Fibroblast of the aortic adventitia (primary cell): ENCODE data around the gene PHACTR1. TPM values are rescaled to one million over a fixed set of nuclear protein-coding genes. Genes with fewer than 3 reads are reported as not detected.

ENCODE experiments used
- DNase-seq: peaks from one replicate; pipeline ENCODE4 v3.0.0-alpha.2; 2010; ENCODE audit warnings: low read depth
- H3K4me3 ChIP-seq: 2 replicates; pipeline ENCODE4 v1.5.1; 2011; ENCODE audit warnings: low read depth, mild to moderate bottlenecking, control low read depth, low read length, moderate library complexity
- total RNA-seq: library from RNA; depleted of rRNA; stranded (reverse); fragments of >200 nt; gene quantifications from 2 replicates; pipeline ENCODE4 v1.2.3, GENCODE V29; 2012; ENCODE audit warnings: low replicate concordance
- TF ChIP-seq, protein P1 (sequence below): IDR thresholded peaks from 2 replicates; pipeline ENCODE4 v1.5.1; 2011; ENCODE audit warnings: mild to moderate bottlenecking, low read length, control low read depth, inconsistent platforms; ENCODE audit not compliant: insufficient read depth

The PHACTR1 gene
- total RNA-seq, 1 donor = 0.99 TPM

DNA sequence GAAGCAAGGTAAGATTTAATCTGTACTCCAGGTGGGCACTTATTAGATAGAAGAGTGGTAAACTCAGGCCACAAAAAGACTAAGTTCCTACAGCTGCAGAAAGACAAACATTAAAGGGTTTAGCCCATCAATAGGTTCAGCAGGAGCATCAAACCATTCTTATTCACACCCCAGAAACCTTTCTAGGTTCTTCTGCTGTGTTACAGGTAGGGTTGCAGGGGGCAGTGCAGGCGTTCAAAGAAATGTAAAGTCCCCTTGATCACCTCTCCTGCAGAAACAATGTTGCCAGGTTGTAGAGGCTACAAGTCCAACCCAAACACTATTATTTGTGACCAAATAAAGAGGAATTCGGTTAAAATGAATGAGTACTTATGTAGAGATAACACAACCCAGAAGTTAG lies 31.8 kb downstream of the PHACTR1 start:
- no peak overlapping the region for H3K4me3 ChIP-seq
- no peak for DNase-seq
- TF ChIP-seq, protein P1, sequence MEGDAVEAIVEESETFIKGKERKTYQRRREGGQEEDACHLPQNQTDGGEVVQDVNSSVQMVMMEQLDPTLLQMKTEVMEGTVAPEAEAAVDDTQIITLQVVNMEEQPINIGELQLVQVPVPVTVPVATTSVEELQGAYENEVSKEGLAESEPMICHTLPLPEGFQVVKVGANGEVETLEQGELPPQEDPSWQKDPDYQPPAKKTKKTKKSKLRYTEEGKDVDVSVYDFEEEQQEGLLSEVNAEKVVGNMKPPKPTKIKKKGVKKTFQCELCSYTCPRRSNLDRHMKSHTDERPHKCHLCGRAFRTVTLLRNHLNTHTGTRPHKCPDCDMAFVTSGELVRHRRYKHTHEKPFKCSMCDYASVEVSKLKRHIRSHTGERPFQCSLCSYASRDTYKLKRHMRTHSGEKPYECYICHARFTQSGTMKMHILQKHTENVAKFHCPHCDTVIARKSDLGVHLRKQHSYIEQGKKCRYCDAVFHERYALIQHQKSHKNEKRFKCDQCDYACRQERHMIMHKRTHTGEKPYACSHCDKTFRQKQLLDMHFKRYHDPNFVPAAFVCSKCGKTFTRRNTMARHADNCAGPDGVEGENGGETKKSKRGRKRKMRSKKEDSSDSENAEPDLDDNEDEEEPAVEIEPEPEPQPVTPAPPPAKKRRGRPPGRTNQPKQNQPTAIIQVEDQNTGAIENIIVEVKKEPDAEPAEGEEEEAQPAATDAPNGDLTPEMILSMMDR = no peak

DNA sequence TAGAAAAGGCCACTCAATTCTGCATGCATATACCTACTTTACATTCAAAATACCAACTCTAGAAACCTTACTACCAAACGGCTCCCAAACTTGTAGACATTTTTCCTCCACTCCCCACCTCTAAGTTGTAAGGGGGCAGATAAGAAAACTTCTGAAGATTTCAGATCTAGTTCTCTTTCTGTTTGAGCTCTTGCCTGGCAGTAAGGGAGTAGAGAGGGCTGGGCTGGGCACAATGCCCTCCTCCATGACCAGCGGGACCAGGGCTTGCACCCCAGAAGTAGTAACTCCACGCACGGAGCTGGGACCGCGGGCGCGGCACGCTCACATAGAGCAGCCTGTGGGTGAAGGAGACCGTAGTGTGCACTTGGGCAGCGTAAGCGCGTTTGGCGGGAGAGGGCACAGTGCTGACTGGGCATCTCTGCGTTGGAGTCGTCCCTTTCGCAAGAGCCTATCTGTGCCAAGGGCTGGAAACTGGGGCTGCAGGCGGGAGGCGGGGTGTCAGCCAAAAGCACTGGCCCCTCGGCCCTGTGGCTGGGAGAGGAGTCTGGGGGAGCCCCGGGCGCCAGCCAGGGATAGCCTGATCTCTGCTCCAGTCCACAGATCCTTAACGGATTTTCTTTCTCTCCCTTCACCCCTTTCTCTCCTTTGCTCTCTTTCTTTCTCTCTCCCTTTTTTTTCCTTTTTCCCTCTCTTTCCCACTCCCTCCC lies 32.4 kb downstream of the PHACTR1 start:
- no peak overlapping the region for H3K4me3 ChIP-seq
- TF ChIP-seq, protein P1 = no peak
- DNase-seq = no peak

GRCh38 chr6:12749531-12750379 lies 33.2 kb downstream of the PHACTR1 start:
- no peak overlapping the region for H3K4me3 ChIP-seq
- DNase-seq = no peak
- TF ChIP-seq, protein P1 = no peak

GRCh38 chr6:12750416-12750815 lies 33.8 kb downstream of the PHACTR1 start:
- no peak overlapping the region for H3K4me3 ChIP-seq
- DNase-seq = no peak
- TF ChIP-seq, protein P1 = no peak

GRCh38 chr6:12751694-12752325 lies 35.2 kb downstream of the PHACTR1 start:
- H3K4me3 ChIP-seq = no peak overlapping the region
- TF ChIP-seq, protein P1 = no peak
- peak; percentile 49 for DNase-seq

GRCh38 chr6:12753036-12753435 lies 36.5 kb downstream of the PHACTR1 start:
- no peak overlapping the region for H3K4me3 ChIP-seq
- no peak for DNase-seq
- TF ChIP-seq, protein P1 = no peak
